ENCODE measurements around the gene RPL37.
A peak's percentile ranks its signal among the peaks of the same experiment; 100 is the strongest.
"Not testable (repeated sequence)": the region's sequence is repeated elsewhere in the genome, so short reads cannot be mapped to it uniquely, and the experiment has no call there.

Gene RPL37

GRCh38 chr5:40787986-40788385 is 47.0 kb downstream of the RPL37 start:
- H3K27ac ChIP-seq = no peak overlapping the region
- ChIA-PET POLR2A (ENCODE audit: low non-redundant PET) (no interaction called here), CTCF (no interaction called here)
- TF ChIP-seq CTCF (conservative IDR thresholded peaks at IDR 0.05; ENCODE audit: low read depth) = no peak
- no peak for DNase-seq (ENCODE audit: low spot score)

- CTCF ChIA-PET = interaction anchor here (0.6 kb wide), 2 partner anchors 10 to 840 kb away, joined by 3 read pairs; no protein-coding TSS in a partner anchor
Measured at GRCh38 chr5:40786664-40787063, 48.4 kb downstream of the RPL37 start.

GRCh38 chr5:40784916-40785315 is 50.1 kb downstream of the RPL37 start:
- no peak for DNase-seq (ENCODE audit: low spot score)
- no peak for TF ChIP-seq CTCF (conservative IDR thresholded peaks at IDR 0.05; ENCODE audit: low read depth)
- no peak overlapping the region for H3K27ac ChIP-seq
- POLR2A ChIA-PET (ENCODE audit: low non-redundant PET) = no interaction called here
- CTCF ChIA-PET = no interaction called here

More at GRCh38 chr5:40786664-40787063, 48.4 kb downstream of the RPL37 start:
- not testable (repeated sequence) for H3K27ac ChIP-seq; DNase-seq (ENCODE audit: low spot score)
- POLR2A ChIA-PET (ENCODE audit: low non-redundant PET) = interaction anchor here (0.6 kb wide), 1 partner anchor 12 kb away, joined by 4 read pairs; no protein-coding TSS in a partner anchor

GRCh38 chr5:40784027-40784653 is 50.9 kb downstream of the RPL37 start:
- POLR2A ChIA-PET (ENCODE audit: low non-redundant PET) = no interaction called here
- H3K27ac ChIP-seq = no peak overlapping the region
- CTCF ChIA-PET = no interaction called here

GRCh38 chr5:40781843-40782409 is 53.1 kb downstream of the RPL37 start:
- no peak for TF ChIP-seq CTCF (conservative IDR thresholded peaks at IDR 0.05; ENCODE audit: low read depth)
- no peak overlapping the region for H3K27ac ChIP-seq
- POLR2A ChIA-PET (ENCODE audit: low non-redundant PET) = no interaction called here
- CTCF ChIA-PET = interaction anchor here (0.6 to 1.1 kb wide), 3 partner anchors 8 to 105 kb away, joined by 3 to 4 read pairs (median 3); no protein-coding TSS in a partner anchor
- no peak for DNase-seq (ENCODE audit: low spot score)

More at GRCh38 chr5:40784027-40784653, 50.9 kb downstream of the RPL37 start:
- no peak for TF ChIP-seq CTCF (conservative IDR thresholded peaks at IDR 0.05; ENCODE audit: low read depth)
- DNase-seq (ENCODE audit: low spot score) = no peak

GRCh38 chr5:40780858-40781257 is 54.2 kb downstream of the RPL37 start:
- no peak for DNase-seq (ENCODE audit: low spot score)
- CTCF ChIA-PET = no interaction called here
- no peak overlapping the region for H3K27ac ChIP-seq
- no peak for TF ChIP-seq CTCF (conservative IDR thresholded peaks at IDR 0.05; ENCODE audit: low read depth)
- POLR2A ChIA-PET (ENCODE audit: low non-redundant PET) = no interaction called here

GRCh38 chr5:40780199-40780598 is 54.8 kb downstream of the RPL37 start:
- ChIA-PET POLR2A (ENCODE audit: low non-redundant PET) (no interaction called here), CTCF (no interaction called here)
- no peak for TF ChIP-seq CTCF (conservative IDR thresholded peaks at IDR 0.05; ENCODE audit: low read depth)
- peak; percentile 18 for DNase-seq (ENCODE audit: low spot score)
- no peak overlapping the region for H3K27ac ChIP-seq

All from RWPE1 (cell line).